Measurements from ENCODE around the gene SCUBE2.
"Not testable (repeated sequence)": the region's sequence is repeated elsewhere in the genome, so short reads cannot be mapped to it uniquely, and the experiment has no call there.

SCUBE2 gene

GRCh38 chr11:9123595-9124304, 32.4 kb upstream of the SCUBE2 start:
- H3K36me3 Mint-ChIP-seq: peaks cover 4 to 7% of the 10 kb centered on the region in 2 donors
- no peaks in the 10 kb centered on the region for H3K27me3 Mint-ChIP-seq
- peaks cover 0 to 5% of the 10 kb centered on the region in 2 donors for H3K9me3 Mint-ChIP-seq
- ATAC-seq (replicated peaks): no peak
- no peak overlapping the region for H3K4me3 Mint-ChIP-seq
- peaks cover 7% of the 10 kb centered on the region in 2 donors for H3K4me1 Mint-ChIP-seq
- DNase-seq: no peak
- H3K27ac Mint-ChIP-seq: no peak overlapping the region

GRCh38 chr11:9121469-9121796, 30.0 kb upstream of the SCUBE2 start:
- Mint-ChIP-seq H3K4me3 (no peak overlapping the region), H3K27me3 (no peaks in the 10 kb centered on the region), H3K9me3 (peaks cover 0 to 3% of the 10 kb centered on the region in 2 donors), H3K27ac (no peak overlapping the region), H3K4me1 (peaks cover 7% of the 10 kb centered on the region in 2 donors), H3K36me3 (peaks cover 0 to 4% of the 10 kb centered on the region in 2 donors)
- ATAC-seq (replicated peaks): no peak
- no peak for DNase-seq

- ATAC-seq (replicated peaks) (no peak), DNase-seq (no peak)
- H3K27ac Mint-ChIP-seq: no peak overlapping the region
- no peaks in the 10 kb centered on the region for H3K27me3 Mint-ChIP-seq
- H3K9me3 Mint-ChIP-seq: peaks cover 0 to 3% of the 10 kb centered on the region in 2 donors
- H3K4me3 Mint-ChIP-seq: no peak overlapping the region
- H3K36me3 Mint-ChIP-seq: peaks cover 0 to 4% of the 10 kb centered on the region in 2 donors
- peaks cover 7% of the 10 kb centered on the region in 2 donors for H3K4me1 Mint-ChIP-seq
Measured at GRCh38 chr11:9120664-9121468, 29.5 kb upstream of the SCUBE2 start.

GRCh38 chr11:9118277-9118676, 26.9 kb upstream of the SCUBE2 start:
- Mint-ChIP-seq H3K4me3 (no peak overlapping the region), H3K27ac (no peak overlapping the region), H3K36me3 (peaks cover 0 to 2% of the 10 kb centered on the region in 2 donors), H3K27me3 (no peaks in the 10 kb centered on the region), H3K9me3 (peaks cover 0 to 3% of the 10 kb centered on the region in 2 donors), H3K4me1 (peaks cover 2 to 3% of the 10 kb centered on the region in 2 donors)
- DNase-seq (no peak), ATAC-seq (replicated peaks) (no peak)

GRCh38 chr11:9112075-9112474, 20.7 kb upstream of the SCUBE2 start:
- no peaks in the 10 kb centered on the region for H3K4me1 Mint-ChIP-seq

GRCh38 chr11:9109858-9110731, 18.7 kb upstream of the SCUBE2 start:
- no peak for ATAC-seq (replicated peaks)
- H3K4me3 Mint-ChIP-seq: no peak overlapping the region
- H3K9me3 Mint-ChIP-seq: peaks cover 10 to 12% of the 10 kb centered on the region in 2 donors
- H3K36me3 Mint-ChIP-seq: peaks cover 2 to 5% of the 10 kb centered on the region in 2 donors
- no peaks in the 10 kb centered on the region for H3K27me3 Mint-ChIP-seq
- no peak overlapping the region for H3K27ac Mint-ChIP-seq
- H3K4me1 Mint-ChIP-seq: no peaks in the 10 kb centered on the region
- DNase-seq: no peak

More at GRCh38 chr11:9112075-9112474, 20.7 kb upstream of the SCUBE2 start:
- Mint-ChIP-seq H3K36me3 (peaks cover 2 to 5% of the 10 kb centered on the region in 2 donors), H3K27ac (no peak overlapping the region), H3K9me3 (peaks cover 10 to 12% of the 10 kb centered on the region in 2 donors), H3K27me3 (no peaks in the 10 kb centered on the region), H3K4me3 (no peak overlapping the region)
- no peak for DNase-seq
- ATAC-seq (replicated peaks): no peak

GRCh38 chr11:9104580-9104979, 13.2 kb upstream of the SCUBE2 start:
- Mint-ChIP-seq H3K36me3 (no peaks in the 10 kb centered on the region), H3K4me1 (no peaks in the 10 kb centered on the region), H3K4me3 (no peak overlapping the region), H3K27me3 (peaks cover 7 to 12% of the 10 kb centered on the region in 2 donors), H3K27ac (no peak overlapping the region), H3K9me3 (no peaks in the 10 kb centered on the region)
- DNase-seq (no peak), ATAC-seq (replicated peaks) (no peak)

GRCh38 chr11:9103542-9104276, 12.3 kb upstream of the SCUBE2 start:
- H3K4me3 Mint-ChIP-seq: no peak overlapping the region
- peaks cover 9 to 12% of the 10 kb centered on the region in 2 donors for H3K27me3 Mint-ChIP-seq
- no peaks in the 10 kb centered on the region for H3K4me1 Mint-ChIP-seq
- DNase-seq (no peak), ATAC-seq (replicated peaks) (no peak)
- H3K27ac Mint-ChIP-seq: no peak overlapping the region
- H3K36me3 Mint-ChIP-seq: no peaks in the 10 kb centered on the region
- H3K9me3 Mint-ChIP-seq: no peaks in the 10 kb centered on the region

- Mint-ChIP-seq H3K27me3 (peaks cover 22 to 24% of the 10 kb centered on the region in 2 donors), H3K27ac (no peak overlapping the region), H3K4me1 (no peaks in the 10 kb centered on the region), H3K9me3 (no peaks in the 10 kb centered on the region), H3K36me3 (no peaks in the 10 kb centered on the region), H3K4me3 (no peak overlapping the region)
- no peak for DNase-seq
- no peak for ATAC-seq (replicated peaks)
Measured at GRCh38 chr11:9099617-9100016, 8.2 kb upstream of the SCUBE2 start.

- H3K4me3 Mint-ChIP-seq; ATAC-seq (replicated peaks); H3K36me3 Mint-ChIP-seq; H3K9me3 Mint-ChIP-seq; DNase-seq; H3K4me1 Mint-ChIP-seq; H3K27ac Mint-ChIP-seq: not testable (repeated sequence)
- H3K27me3 Mint-ChIP-seq: peaks cover 31% of the 10 kb centered on the region in 2 donors
Measured at GRCh38 chr11:9098455-9098854, 7.1 kb upstream of the SCUBE2 start.

- ATAC-seq (replicated peaks): not testable (repeated sequence)
- H3K27me3 Mint-ChIP-seq: peaks cover 42% of the 10 kb centered on the region in 2 donors
Measured at GRCh38 chr11:9097186-9097943, 6.0 kb upstream of the SCUBE2 start.

GRCh38 chr11:9096427-9096826, 5.0 kb upstream of the SCUBE2 start:
- ATAC-seq (replicated peaks) (no peak), DNase-seq (no peak)
- Mint-ChIP-seq H3K4me1 (no peaks in the 10 kb centered on the region), H3K4me3 (no peak overlapping the region), H3K9me3 (no peaks in the 10 kb centered on the region), H3K27ac (no peak overlapping the region), H3K27me3 (peaks cover 48 to 49% of the 10 kb centered on the region in 2 donors), H3K36me3 (no peaks in the 10 kb centered on the region)

More at GRCh38 chr11:9097186-9097943, 6.0 kb upstream of the SCUBE2 start:
- not testable (repeated sequence) for DNase-seq, H3K4me1 Mint-ChIP-seq, H3K36me3 Mint-ChIP-seq, H3K4me3 Mint-ChIP-seq, H3K9me3 Mint-ChIP-seq, H3K27ac Mint-ChIP-seq

GRCh38 chr11:9095421-9095820, 4.0 kb upstream of the SCUBE2 start:
- no peaks in the 10 kb centered on the region for H3K36me3 Mint-ChIP-seq
- no peaks in the 10 kb centered on the region for H3K4me1 Mint-ChIP-seq
- ATAC-seq (replicated peaks) (no peak), DNase-seq (no peak)
- H3K9me3 Mint-ChIP-seq: no peaks in the 10 kb centered on the region
- H3K27ac Mint-ChIP-seq: no peak overlapping the region
- H3K4me3 Mint-ChIP-seq: no peak overlapping the region
- H3K27me3 Mint-ChIP-seq: peaks cover 47 to 50% of the 10 kb centered on the region in 2 donors
